GM20431 (cell line): ENCODE measurements around the gene CRACDL.

Experiments
- in situ Hi-C: fragments of 300-500 bp; cut with MseI, MboI; formaldehyde crosslinking; loops from one replicate; pipeline ENCODE4 v1.15.0; 2020; ENCODE audit warnings: low sequenced_read_pairs; ENCODE audit not compliant: unreplicated experiment

The CRACDL gene

GRCh38 chr2:98787700-98788099 lies 148.3 kb downstream of the CRACDL start:
- in situ Hi-C loops, result no loop called here

GRCh38 chr2:98786179-98786578 lies 149.8 kb downstream of the CRACDL start:
- in situ Hi-C loops, result no loop called here

- in situ Hi-C loops, result no loop called here
Measured at GRCh38 chr2:98782570-98782969, 153.5 kb downstream of the CRACDL start.

GRCh38 chr2:98781822-98782221 lies 154.2 kb downstream of the CRACDL start:
- in situ Hi-C loops, result no loop called here

GRCh38 chr2:98778741-98779483 lies 157.1 kb downstream of the CRACDL start:
- in situ Hi-C loops, result no loop called here

- in situ Hi-C loops, result no loop called here
Measured at GRCh38 chr2:98778151-98778550, 157.9 kb downstream of the CRACDL start.

GRCh38 chr2:98777710-98778109 lies 158.3 kb downstream of the CRACDL start:
- in situ Hi-C loops, result no loop called here

GRCh38 chr2:98777076-98777475 lies 158.9 kb downstream of the CRACDL start:
- in situ Hi-C loops, result no loop called here

GRCh38 chr2:98776136-98776535 lies 159.9 kb downstream of the CRACDL start:
- in situ Hi-C loops, result no loop called here

- in situ Hi-C loops, result no loop called here
Measured at GRCh38 chr2:98775146-98775986, 160.7 kb downstream of the CRACDL start.

GRCh38 chr2:98773907-98774306 lies 162.1 kb downstream of the CRACDL start:
- in situ Hi-C loops, result no loop called here

GRCh38 chr2:98773169-98773568 lies 162.9 kb downstream of the CRACDL start:
- in situ Hi-C loops, result no loop called here

- in situ Hi-C loops, result no loop called here
Measured at GRCh38 chr2:98772536-98772935, 163.5 kb downstream of the CRACDL start.

GRCh38 chr2:98771721-98772524 lies 164.1 kb downstream of the CRACDL start:
- in situ Hi-C loops, result no loop called here

GRCh38 chr2:98771264-98771663 lies 164.8 kb downstream of the CRACDL start:
- in situ Hi-C loops, result no loop called here

GRCh38 chr2:98769784-98770183 lies 166.2 kb downstream of the CRACDL start:
- in situ Hi-C loops, result no loop called here

GRCh38 chr2:98769114-98769476 lies 166.9 kb downstream of the CRACDL start:
- in situ Hi-C loops, result no loop called here

- in situ Hi-C loops, result no loop called here
Measured at GRCh38 chr2:98768384-98769113, 167.5 kb downstream of the CRACDL start.

GRCh38 chr2:98764499-98764898 lies 171.5 kb downstream of the CRACDL start:
- in situ Hi-C loops, result no loop called here
